Erythroblast (primary cell): ENCODE results near the gene RNF112.

ENCODE experiments used
- GATA1 ChIP-seq: IDR thresholded peaks from 2 replicates; pipeline ENCODE4 v1.6.1; 2011; ENCODE audit warnings: low read depth, mild to moderate bottlenecking, control low read depth, low read length, moderate library complexity
- POLR2A ChIP-seq: IDR thresholded peaks from 2 replicates; pipeline ENCODE4 v1.6.1; 2011; ENCODE audit warnings: mild to moderate bottlenecking, low read length

GRCh38 chr17:19382531-19383444, 28.2 kb upstream of the RNF112 start:
- TF ChIP-seq POLR2A (no peak), GATA1 (no peak)
